Mammary epithelial cell (primary cell): ENCODE measurements around the gene POLH.

Experiments used
- CTCF ChIP-seq, 2 donors: IDR thresholded peaks in 1 of 2; conservative IDR thresholded peaks in 1 of 2; 2 replicates each; pipeline ENCODE4 v1.5.1; 2011 to 2012; ENCODE audit warnings: inconsistent platforms in 2 of 2, low read length in 2 of 2, mild to moderate bottlenecking in 2 of 2, control low read depth in 1 of 2, low read depth in 1 of 2; ENCODE audit not compliant: insufficient read depth in 1 of 2; ENCODE audit errors: extremely low read depth in 1 of 2
- EZH2 ChIP-seq: IDR thresholded peaks from 2 replicates; pipeline ENCODE4 v1.6.1; 2012; ENCODE audit warnings: low read length, inconsistent platforms, borderline replicate concordance

- TF ChIP-seq CTCF (conservative IDR thresholded peaks at IDR 0.05 in 1 of 2, IDR thresholded peaks at IDR 0.05 in 1 of 2; ENCODE audit: extremely low read depth in 1 of 2, insufficient read depth in 1 of 2, low read depth in 1 of 2, low read length in 2 of 2) (no peak), EZH2 (no peak)
Observed at GRCh38 chr6:43636308-43636659, 60.3 kb downstream of the POLH start.
